ENCODE data around the gene CDY2A.
"Not testable (repeated sequence)": the region's sequence is repeated elsewhere in the genome, so short reads cannot be mapped to it uniquely, and the experiment has no call there.

CDY2A gene, protein sequence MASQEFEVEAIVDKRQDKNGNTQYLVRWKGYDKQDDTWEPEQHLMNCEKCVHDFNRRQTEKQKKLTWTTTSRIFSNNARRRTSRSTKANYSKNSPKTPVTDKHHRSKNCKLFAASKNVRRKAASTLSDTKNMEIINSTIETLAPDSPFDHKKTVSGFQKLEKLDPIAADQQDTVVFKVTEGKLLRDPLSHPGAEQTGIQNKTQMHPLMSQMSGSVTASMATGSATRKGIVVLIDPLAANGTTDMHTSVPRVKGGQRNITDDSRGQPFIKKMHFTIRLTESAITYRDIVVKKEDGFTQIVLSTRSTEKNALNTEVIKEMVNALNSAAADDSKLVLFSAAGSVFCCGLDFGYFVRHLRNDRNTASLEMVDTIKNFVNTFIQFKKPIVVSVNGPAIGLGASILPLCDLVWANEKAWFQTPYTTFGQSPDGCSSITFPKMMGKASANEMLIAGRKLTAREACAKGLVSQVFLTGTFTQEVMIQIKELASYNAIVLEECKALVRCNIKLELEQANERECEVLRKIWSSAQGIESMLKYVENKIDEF

DNA sequence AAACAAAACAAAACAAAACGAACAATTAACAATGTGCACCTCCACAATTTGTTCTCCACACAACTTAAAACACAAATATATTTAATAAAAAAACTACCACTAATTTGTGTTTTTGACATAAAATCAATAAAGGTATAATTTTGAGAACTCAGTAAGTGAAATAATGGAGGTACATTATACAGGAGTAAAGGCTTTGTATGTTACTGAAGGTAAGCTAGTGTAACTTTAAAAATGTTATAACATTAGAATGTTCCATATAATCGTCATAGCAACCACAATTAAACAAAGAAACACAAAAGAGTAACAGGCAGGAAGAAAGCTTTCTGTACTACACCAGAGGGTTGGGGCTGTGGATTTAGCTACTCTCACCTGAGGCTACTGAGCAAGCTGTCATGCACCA, at the start of gene CDY2A:
Gene CDY2A (plus strand): TSS at position 301 of the 400 bp plus-strand sequence. CDS start 328 bp downstream, outside the sequence.
- not testable (repeated sequence) for DNase-seq (ENCODE audit: low read depth)

- not testable (repeated sequence) for DNase-seq (ENCODE audit: low read depth)
Measured at GRCh38 chrY:17997586-17997985, 28.0 kb upstream of the CDY2A start.

GRCh38 chrY:17998266-17998665, 27.3 kb upstream of the CDY2A start:
- DNase-seq (ENCODE audit: low read depth): not testable (repeated sequence)

DNA sequence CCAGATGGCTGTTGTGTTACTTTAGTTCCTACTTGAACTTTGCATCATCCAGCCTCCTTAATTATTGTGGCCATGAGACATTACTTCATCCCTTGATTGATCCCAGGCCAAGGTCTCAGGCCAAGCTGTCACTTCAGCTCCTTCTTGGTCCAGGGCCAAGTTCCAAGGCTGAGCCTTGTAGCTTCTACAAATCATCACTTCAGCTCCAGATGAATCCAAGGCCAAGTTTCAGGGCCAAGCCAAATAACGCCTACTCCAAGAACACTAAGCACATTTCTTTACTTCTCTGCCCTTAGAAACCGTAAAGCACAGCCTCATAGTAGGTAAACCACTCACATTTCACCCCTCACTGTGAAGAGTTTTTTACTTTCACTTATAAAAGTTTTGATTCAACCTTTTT, 1.7 kb upstream of the CDY2A start:
- DNase-seq (ENCODE audit: low read depth): not testable (repeated sequence)

DNA sequence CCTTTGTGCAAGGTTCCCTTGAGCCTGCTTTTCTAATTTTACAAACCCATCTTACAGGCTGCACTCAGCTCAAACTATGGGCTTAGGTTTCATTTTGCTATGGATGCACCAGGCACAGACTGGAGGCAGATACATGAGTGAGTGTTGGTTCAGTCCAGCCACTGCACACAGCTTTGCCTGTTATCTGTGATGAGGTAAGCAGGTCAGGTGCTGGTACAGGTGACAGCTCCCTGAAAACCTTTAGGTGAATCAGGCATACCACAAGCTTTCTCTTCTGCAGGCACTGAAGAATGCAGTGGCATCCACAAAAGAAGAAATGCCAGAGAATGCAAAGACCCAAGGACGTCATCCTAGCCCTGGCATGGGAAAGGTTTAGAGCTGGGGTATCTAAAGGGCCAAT, 3.3 kb downstream of the CDY2A start:
- DNase-seq (ENCODE audit: low read depth): not testable (repeated sequence)

DNA sequence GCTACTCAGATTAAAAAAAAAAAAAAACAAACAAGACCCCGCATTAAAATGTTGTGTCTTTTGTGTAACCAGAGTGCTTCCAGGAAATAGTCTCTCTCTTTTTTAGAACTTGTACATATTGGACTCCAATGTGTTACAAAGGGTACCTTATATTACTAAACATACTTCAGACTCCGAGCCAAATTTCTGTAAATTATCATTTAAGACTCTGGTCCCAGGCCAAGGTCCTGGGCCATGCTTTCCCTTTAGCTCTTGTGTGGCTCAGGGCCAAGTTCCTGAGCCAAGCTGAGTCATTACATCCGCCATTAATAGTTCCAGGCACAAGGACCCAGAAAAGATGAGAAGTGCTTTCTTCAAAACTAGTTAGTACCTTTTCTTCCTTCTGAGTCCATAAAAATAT, 4.6 kb downstream of the CDY2A start:
- not testable (repeated sequence) for DNase-seq (ENCODE audit: low read depth)

DNA sequence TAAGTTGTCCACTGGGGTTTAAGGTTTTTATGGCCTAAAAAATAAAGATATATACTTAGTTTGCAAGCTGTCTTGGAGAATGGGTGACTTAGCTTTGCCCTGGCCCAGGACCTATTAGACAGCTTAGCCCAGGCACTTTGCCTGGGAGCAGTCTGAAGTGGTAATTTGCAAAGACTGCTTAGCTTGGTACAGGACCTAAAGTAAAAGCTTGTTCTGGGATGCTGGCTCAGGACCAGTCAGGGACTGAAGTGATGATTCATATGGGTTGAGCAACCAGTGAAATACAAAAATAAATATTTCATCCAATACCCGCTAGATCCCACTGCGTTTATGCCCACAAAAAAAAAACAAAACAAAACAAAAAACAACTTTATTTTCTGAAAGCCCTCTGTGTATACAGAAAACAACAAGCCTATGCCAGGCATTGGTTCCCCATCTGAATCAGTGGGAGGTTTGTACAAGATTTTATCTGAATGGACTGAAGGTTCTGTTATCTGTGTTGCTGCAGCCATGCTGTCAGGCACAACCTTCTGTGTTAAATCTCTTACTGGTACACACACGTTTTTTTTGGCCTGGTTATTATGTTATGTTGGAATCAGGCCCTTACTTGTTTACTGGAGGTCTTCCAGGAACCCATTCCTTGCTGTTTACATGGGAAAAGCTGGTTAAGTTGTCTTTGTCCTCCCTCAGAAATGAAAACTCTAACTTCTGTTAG, 8.7 kb downstream of the CDY2A start:
- not testable (repeated sequence) for DNase-seq (ENCODE audit: low read depth)

DNA sequence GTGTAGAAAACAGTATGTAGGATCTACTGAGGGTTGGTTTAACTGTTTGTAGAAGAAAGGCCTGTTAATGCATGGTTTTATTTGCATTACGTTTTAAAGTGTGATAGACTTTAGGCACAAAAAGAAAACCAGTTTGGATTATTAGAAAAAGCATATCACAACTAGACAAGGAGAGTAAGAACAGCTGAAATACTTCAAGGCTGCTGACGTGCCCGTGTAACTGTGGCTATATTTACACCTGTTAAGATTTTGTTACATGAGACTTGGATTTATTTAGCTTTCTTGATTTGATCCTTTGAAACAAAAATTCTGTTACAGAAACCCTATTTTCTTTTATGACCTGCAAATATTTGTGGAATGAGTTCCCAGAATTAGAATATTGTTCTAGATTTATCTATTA, 9.3 kb downstream of the CDY2A start:
- DNase-seq (ENCODE audit: low read depth): not testable (repeated sequence)

- not testable (repeated sequence) for DNase-seq (ENCODE audit: low read depth)
Measured at GRCh38 chrY:18044990-18045389, 19.4 kb downstream of the CDY2A start.

DNA sequence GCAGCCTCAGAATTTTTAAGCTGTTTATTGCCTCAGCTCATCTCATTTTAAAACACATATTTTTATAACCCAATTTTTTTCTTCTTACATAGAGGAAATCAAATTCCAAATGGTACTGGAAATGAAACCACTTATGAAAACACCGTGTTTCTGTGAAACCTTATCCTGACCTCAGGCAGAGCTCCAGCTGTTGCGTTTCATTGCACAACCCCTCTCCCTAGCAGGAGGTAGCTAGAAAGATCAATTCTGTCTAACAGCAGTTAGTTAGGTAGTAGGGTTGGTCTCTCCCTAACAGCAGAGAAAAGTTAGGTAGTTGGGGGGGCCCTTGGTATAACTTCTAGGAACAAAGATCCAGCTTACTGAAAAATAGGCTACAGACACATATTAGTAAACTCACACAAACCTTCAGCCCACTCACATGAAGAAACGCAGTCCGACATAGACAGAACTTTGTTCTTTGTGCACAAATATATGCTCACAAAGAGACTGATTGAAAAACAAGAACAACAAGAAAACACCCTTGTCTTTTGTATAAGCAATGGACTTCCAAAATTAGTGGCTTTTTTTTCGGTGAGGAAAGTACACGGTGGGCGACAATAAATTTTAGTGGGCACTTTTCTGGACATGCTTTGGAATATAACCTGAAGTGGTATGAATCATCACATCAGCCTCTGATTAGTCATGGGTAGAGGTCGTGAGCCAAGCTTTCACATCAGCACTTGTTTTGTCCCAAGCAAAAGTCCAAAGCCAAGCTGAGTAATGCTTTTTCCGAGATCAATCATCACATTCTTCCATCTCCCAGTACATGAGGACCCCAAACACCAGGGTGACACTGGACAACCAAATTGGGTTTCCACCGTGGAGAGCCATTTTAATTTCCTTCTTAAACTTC, 22.8 kb downstream of the CDY2A start:
- not testable (repeated sequence) for DNase-seq (ENCODE audit: low read depth)

GRCh38 chrY:18049061-18049460, 23.5 kb downstream of the CDY2A start:
- not testable (repeated sequence) for DNase-seq (ENCODE audit: low read depth)

- DNase-seq (ENCODE audit: low read depth): not testable (repeated sequence)
Measured at GRCh38 chrY:18056473-18056872, 30.9 kb downstream of the CDY2A start.

GRCh38 chrY:18073464-18073863, 47.9 kb downstream of the CDY2A start:
- DNase-seq (ENCODE audit: low read depth): not testable (repeated sequence)
